CD4-positive, alpha-beta T cell treated with Interleukin-2 at 100 ng/mL for 4 hours (primary cell): ENCODE data around the gene MED27.
"Not testable (repeated sequence)": the region's sequence is repeated elsewhere in the genome, so short reads cannot be mapped to it uniquely, and the experiment has no call there.

ENCODE experiments used
- DNase-seq: peaks from one replicate; pipeline ENCODE4 v3.0.0-alpha.2; 2020; ENCODE audit warnings: low spot score

The MED27 gene

DNA sequence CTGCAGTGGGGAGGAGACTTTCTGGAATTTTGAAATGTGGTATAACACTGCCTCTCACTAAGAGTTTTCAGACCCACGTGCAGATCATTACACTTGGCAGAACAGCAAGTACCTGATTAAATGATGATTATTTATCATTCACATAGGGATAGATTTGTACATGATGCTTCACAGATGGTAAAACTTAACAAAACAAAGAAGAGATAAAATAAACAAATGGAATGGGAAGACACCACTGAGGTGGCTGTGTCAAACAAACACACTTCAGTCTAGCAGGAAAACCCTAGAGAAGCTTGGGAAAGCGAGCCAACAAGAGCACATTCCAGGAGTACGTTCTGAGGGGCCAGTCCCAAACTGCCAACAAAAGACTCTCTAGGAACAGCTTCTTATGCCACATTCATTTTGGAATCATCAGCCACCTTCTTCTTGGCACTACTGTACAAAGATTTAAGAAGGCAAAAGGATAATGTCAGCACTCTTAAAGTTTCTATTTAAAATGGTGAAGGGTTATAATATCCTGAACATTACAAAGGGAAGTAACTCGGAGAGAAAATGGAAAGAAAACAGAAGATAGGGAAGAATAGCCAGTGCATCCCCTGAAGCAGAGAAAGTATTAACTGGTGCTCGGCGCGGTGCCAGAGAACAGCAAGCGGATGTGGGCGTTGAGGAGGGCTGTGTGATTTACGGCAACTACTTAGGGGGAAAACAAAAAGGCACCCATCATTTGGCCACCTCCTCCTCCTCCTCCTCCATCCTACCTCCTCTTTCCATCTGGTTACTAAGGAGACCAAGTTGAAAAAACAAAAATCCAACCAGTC is 1.6 kb downstream of the MED27 start:
- DNase-seq, result peak; percentile 29

DNA sequence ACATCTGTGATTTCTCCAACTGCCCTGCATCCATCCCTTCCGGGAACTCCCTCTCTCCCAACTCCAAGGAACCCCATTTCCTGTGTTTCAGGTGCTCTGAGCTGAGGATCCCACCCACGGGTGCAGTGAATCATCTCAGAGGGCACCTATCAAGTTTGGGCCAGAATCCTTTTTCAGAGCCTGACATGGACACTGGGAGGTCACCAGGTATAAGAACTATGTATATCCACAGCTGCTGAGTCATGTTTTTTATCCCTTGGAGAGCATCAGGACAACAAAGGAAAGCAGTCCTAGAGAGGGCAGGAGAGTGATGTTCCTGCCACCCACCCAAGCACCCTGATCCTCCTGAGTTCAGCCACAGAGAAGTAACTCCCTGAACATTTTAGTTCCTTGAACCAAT is 3.8 kb downstream of the MED27 start:
- DNase-seq, result no peak

DNA sequence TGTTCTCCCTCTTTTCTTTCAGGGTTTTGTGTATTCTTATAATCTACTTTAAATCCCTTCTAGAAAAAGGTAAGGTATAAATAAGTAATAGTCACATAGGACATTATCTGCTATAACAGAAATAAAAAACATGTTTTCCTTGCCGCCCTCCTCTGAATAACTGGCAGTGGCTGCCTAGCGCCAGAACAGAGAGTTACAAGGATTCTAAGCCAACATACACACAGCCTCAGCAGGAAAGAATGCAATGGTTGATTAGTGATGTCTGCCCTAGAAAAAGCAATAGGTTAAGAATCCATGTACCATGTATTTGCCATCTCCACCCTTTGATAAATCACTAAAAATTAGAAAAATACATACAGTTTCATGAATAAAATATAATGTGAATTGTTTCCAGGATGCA is 4.9 kb downstream of the MED27 start:
- DNase-seq, result no peak

DNA sequence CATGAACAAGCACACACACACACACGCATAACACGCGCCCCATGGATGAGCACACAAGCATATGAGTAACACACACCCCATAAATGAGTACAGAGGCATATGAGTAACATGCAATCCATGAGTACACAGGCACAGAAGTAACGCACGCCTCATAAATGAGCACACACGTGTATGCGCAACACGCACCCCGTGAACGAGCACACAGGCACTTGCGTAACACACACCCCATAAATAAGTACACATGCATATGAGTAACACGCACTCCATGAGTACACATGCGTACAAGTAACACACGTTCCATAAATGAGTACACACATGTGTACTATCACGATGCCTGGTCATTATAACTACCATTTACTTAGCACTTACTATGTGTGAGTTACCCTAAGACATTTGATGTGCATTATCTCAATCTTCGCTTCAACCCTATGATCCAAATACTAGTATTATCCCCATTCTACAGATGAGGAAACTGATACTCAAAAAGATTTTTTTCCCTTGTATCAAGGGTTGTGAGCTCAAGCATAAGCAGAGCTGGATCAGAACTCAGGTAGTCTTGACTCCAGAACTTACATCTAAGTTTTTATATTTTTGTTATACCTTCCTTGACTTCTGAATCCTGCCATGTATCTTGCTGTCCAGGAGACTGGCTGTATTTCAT is 7.7 kb downstream of the MED27 start:
- no peak for DNase-seq

DNA sequence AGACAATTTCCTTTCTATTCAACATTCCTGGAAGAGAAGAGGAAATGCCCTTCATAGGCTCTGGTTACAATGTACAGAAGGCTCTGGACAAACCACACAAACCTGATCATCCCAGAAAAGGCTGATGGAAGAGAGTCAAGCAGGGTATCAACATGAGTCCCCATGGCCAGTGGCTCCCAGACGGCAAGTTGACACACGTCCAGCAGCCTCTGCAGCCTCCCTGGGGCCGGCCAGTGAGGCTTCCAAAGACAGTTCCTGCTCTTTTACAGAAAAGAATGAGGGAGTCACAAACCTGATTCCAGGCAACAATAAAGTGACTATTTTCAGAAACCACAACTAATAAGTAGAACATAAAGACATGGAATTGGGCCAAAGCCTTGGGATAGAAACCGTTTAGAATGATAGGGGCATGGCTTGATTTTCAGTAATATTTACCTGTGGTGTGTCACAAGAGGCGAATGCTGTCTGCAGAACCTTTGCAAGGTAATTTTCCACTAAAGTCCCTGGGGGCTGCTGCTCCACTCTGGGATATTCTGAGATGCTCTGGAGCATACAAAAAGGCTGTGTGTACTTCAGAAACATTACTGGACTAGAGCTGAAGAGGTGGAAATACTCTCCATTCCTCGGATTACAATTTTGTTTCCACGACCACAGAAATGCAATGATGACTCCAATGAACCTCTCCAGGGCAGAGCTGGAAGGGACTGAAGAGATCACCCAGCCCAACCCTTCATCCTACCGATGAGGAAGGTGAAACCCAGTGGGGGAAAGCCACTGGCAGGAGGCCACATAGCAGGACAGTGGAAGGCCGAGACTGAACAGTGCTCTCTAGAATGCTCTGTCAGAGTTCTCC is 10.4 kb downstream of the MED27 start:
- no peak for DNase-seq

DNA sequence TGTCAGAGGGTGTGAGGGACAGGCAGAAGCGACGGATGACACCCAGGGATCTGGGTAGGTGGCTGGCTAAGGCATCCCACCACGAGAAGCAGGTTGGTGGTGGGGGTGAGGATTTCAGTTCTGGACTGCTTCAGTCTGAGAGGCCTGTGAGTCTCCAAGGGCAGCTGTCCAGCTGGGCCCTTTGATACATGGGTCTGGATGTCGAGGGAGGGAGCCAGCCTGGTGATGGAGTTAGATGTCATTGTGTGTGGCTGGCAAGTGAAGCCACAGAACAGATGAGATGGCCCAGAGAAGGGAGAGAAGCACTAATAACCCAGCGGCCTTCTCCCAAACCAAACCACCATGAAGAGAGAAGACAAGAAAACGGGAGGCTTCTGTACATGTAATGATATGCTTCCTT is 11.1 kb downstream of the MED27 start:
- no peak for DNase-seq

DNA sequence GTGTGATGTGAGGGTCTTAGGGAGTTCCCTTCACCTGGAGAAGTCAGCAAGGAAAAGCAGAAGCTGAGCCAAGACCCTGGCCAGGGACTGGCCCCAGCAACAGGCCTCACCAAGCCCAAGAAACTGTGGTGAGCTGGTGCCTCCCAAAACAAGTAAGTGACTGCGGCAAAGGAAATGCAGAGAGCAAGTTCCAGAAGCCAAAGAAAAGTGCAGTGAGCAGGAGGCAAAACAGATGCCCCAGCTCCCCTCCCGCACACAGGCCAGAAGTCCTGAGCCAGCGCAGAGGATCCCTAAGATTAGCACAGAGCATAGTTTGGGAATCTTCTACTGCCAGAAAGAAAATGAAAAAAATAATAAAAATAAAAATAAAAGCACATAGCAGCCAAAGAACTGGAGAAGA is 13.2 kb downstream of the MED27 start:
- no peak for DNase-seq

DNA sequence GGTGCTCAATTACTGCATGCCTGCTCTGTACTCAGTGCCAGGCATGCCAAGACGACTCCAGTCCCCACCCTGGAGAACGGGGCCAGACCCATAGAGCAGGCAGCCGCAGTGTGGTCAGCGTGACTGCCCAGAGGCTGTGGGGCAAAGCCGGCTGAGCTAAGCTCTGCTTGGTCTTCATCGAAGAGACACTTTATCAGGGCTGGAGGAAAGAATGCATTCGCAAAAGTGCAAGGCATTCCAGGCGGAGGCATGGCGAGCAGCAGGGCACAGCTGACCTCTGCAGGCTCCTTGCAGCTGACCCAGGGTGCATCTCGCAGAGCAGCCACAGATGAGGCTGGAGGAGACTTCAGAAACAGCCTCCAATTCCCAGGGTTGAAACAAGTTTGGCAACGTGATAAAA is 13.6 kb downstream of the MED27 start:
- DNase-seq, result no peak

DNA sequence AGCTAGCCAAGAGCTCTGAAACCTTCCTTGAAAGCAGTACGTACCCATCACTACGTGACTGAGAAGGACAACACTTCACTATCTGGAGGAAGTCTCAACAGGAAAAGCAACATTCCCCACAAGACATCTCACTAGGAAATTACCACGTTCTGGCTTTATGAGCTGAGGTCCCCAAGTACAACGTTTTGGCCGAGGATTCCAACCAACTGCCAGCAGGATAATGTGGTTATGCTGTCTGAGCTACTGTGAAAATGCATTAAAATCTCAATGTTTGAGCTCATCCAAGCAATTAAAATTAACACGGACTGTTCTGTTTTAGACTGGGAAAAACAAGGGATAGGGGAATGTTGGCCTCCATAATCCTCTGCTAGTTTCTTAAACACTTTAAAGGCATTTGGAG is 16.4 kb downstream of the MED27 start:
- no peak for DNase-seq

DNA sequence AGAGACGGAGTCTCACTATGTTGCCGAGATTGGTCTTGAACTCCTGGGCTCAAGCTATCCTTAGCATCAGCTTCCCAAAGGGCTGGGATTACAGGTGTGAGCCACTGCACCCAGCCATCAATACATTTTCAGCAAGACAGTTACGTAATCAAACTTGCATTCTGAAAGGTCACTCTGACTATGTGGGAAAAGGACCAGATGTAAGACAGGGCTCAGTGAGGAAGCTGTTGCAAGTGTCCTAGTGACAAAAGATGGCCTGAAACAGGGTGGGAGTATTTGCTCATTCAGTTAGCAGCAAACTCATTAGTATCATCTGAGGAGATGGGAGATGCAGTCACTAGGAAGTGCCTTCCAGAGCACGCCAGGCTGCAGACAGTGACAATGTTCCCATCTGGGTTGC is 16.9 kb downstream of the MED27 start:
- no peak for DNase-seq

DNA sequence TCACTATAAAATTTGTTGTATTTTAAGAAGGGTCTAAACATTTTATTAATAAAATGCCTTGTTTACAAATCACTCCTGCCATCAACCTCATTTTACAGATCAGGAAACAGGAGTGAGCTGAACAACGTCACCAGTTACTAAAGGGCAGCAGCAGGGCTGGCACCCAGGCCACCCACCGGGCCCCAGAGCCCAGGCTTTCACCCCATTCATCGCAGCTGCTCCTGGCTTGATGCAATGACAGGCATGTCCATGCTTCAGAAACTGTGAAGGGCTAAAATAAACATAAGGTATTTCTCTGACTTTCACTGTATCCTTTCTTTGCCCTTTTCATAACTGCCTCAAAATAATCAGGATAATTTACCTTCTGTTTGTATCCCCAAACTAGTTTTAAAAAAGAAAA is 18.1 kb downstream of the MED27 start:
- no peak for DNase-seq

DNA sequence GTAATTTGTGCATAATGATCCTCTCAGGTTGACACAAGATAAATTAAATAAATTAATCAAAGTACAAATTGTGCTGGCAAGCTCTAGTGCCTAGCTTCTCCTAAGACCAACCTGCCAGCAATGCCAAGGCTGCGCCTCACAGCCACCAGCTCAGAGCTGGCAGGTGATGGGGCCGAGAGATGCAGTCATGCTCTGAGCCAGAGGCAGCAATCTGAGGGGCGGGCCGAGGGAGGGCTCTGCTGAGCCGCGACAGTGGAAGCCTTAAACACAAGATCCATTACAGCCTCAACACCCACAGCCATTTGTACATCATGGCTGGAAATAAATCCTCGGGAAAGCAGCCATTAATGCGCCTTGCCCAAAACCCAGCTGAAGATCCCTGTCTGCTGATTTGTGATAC is 20.3 kb downstream of the MED27 start:
- DNase-seq, result no peak

DNA sequence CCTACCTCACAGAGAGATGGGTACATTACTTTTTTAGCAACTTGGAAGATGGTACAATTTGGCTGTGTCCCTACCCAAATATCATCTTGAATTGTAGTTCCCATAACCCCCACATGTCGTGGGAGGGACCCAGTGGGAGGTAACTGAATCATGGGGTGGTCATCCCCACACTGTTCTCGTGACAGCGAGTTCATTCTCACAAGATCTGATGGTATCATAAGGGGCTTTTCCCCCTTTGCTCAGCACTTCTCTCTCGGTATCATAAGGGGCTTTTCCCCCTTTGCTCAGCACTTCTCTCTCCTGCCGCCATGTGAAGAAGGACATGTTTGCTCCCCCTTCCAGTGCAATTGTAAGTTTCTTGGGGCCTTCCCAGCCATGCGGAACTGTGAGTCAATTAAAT is 21.4 kb downstream of the MED27 start:
- DNase-seq, result not testable (repeated sequence)

DNA sequence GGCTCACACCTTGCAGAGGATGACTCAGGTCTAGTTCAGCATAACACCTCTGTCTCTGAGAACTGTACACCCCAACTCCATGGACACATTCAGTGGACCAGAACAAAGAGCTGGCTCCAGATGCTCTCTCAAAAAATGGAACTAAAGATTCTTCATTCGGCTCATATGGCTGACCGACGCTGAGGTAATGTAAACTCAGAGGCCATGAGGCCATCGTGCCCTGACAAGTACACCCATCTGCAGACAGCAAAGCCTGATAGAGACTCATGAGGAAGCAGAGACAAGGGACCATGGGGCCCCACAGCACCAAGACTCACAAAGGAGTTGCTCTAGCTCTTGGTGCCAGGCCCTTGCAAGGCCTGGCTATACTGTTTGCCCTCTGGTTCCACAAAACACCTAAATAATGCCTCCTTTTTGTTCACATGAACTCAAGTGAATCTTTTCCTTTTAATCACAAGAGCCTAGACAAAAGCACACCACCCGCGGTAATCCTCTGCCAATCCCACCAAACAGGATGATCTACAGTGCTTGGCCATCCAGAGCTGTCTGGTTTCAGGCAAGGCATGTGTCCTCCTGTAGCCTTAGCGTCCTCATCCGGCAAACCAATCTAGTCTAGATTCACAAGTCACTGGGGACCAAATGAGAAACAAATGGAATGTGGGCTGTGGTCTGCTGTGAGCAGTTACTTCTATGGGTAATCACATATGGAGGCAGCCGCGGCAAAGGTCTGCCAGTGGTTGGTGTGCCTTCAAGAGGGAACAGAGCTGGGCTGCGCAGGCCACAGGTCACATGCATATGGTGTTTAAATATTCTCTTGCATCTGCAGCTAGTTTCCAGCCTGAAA is 22.7 kb downstream of the MED27 start:
- no peak for DNase-seq

DNA sequence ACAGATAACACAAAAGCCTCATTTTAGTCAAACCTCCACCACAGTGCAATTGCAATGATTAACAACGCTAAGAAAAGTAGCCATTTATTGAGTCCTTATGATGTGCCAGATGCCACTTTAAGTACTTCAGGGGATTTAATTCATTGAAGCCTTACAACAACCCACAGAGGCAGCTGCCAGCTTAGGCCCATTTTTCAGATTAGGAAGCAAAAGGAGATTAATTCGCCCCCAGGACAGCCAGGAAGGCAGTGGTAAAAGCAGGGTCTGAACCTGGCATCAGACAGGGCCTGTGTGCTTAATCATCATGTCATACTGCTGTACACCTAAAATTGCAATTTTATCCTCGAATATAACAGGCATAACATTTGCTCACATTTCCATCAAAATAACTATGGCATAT is 23.9 kb downstream of the MED27 start:
- no peak for DNase-seq

DNA sequence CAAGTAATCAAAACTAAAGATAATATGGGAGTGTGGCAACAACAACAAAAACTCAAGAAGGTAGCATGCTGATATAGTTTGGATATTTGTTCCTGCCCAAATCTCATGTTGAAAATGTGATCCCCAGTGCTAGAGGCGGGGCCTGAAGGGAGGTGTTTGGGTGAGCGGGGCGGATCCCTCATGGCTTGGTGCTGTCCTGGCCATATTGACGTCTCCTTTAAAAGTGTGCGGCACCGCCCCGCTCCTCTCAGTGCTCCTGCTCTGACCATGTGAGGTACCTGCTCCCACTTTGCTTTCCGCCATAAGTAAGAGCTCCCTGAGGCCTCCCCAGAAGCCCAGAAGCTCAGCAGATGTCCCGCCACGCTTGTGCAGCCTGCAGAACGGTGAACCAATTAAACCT is 25.6 kb downstream of the MED27 start:
- no peak for DNase-seq

DNA sequence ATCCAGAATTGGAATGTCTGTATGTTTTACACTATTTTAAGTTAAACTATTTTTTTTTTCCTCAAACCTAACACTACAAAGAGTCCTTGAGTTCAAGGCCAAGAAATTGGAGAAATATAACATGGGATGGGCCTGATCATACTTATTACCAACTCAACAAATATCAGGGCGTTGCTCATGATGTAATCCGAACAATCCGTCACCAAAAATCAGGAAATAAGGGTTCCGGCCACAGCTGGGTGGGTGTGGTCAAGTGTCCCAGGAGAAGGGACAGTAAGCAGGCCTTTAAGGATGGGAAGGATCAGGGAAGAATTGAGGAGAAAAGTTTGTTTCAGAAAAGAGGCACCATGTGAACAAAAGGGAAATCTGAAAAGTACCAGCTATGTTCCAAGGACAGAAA is 29.8 kb downstream of the MED27 start:
- no peak for DNase-seq

DNA sequence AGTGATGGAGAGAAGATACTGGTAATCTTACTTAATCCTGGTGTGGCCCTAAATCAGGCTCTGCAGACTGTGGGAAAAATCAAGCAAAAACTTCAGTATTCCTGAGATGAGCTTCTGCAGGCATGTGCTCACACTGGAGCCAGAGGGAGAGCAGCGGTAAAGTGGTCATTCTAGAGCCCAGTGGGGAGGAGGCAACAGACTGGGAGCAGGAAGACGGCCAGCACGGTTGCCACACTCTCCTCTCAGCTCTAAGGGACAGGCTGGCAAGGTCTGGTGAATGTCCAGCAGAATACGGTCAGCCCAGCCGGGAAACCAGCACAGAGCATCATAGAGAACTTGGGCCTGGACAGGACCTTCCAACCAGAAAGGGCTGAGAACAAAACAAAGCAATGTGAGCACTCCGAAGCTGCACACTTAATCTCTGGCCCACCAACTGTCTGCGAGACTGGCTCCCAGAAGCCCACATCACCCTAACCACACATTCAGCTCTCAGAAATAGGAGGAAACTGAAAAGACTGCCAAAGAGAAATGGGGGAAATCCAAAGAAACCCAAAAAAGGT is 30.3 kb downstream of the MED27 start:
- DNase-seq, result no peak

DNA sequence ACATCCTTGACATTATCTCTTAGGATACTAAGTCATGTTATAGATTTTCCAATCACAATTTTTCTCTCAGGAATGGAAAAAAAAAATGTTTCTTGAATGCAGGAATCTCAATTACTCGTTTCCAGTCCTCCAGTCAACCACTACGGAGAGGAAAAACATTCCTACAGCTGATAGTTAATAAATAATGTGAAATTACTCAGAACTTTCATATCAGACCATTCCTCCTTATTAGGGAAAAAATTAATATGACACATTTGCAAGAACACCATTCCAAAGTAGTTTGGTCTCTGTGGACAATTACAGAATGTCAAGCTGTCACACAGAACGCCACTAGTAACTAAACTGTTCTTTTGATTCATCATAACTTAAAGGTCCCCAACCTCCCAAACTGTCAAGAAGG is 31.5 kb downstream of the MED27 start:
- DNase-seq, result no peak

DNA sequence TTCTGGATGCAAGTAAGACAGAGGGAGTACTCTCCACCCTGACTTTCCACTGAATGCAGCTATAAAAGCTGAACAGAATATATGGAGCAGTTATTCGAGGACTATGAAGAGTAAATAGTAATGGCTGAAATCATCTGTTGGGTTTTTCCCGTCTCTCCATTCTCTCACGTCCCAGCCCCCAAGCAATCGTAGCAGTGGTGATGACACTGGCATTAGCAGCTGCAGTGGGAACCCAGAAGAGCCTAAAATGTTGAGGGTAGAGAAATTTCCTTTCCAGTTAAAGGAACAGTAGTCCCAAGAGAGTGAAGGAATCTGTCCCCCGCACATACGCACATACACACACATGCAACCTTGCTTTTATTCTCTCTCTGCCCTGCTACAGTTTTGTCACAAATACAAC is 33.2 kb downstream of the MED27 start:
- DNase-seq, result no peak

DNA sequence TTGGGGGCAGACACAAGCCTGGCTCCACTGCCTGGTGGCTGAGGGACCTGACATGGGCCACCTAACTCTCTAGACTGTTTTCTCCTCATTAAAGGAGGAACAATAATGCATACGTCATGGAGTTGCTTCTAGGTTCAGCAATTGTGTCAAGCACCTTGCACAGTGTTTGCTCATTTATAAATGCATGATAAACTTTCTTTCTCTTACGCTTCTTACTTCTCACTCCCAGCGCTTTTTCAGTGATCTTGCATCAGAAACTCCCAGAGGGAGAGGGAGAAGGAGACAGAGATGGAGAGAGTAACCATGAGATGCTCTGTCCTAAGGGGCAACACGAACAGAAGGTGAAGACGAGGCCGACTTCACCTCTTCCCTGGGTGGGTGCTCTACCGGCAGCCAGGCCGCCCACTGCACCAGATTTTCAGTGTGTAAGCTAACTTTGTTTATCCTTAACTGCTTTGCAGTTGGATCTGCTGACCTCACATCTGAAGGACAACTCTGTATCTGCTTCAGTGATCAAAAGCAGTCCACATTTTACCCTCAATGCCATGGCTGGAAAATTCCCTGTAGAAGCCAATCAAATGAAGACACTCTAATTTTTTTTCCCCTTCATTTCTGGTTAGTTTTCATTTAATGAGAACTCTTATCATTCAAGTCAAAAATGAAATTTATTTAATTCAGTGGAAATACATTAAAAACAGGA is 35.3 kb downstream of the MED27 start:
- no peak for DNase-seq
